GM21619 (cell line): Measurements from ENCODE around the gene CELA3B.
"Not testable (repeated sequence)": the region's sequence is repeated elsewhere in the genome, so short reads cannot be mapped to it uniquely, and the experiment has no call there.

Experiments used
- ATAC-seq: cut with Tn5 transposase; IDR thresholded peaks from one replicate; pipeline ENCODE4 v1.9.1; 2021; ENCODE audit not compliant: unreplicated experiment

Gene CELA3B

GRCh38 chr1:21942959-21943640 is 33.7 kb upstream of the CELA3B start:
- ATAC-seq = not testable (repeated sequence)

DNA sequence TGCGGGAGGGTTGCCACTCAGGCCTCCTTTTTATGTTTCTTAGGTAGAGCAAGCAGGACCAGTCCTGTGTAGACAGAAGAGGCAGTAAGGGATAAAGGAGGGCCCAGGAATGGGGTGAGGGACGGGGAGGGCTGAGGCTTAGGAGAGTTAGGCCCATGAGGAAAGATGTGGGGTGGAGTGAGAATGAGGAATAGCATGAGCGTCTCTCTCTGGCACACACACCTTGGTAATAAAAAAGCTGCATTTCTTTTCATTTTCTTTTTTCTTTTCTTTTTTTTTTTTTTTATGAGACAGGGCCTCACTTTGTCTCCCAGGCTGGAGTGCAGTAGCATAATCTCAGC is 32.1 kb upstream of the CELA3B start:
- ATAC-seq = no peak

DNA sequence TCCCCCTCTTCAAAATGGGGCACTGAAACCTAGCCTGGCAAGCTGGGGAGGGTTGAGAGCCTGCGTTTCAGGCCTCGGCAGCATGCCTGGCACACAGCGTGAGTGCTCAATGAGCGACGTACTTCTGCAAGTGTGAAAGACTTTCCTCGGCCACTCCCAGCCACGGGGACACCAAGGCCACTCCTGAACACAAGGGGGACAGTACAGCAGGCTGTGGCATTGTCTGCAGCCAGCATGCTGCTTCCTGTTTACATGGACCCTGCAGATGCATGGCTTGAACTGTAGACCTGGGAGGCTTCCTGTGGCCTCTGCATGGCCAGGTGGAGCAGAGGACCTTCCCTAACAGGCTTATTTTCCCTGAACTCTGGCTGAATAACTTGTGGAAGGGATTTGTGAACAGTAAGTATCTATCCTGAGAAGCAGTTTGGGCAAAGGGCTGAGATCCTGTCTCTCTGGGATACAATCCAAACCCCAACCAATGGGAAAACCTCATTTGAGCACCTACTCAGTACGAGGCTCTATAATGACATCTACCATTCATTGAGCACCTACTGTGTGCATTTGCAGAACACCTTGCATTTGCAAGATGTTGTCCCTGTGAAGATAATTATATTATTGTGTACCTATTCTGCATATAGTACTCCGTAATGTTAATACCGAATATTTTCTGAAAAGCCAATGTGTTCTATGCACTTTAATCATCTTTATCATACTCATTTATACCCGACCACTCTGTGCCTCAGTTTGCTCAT is 29.8 kb upstream of the CELA3B start:
- no peak for ATAC-seq

GRCh38 chr1:21950734-21951133 is 26.1 kb upstream of the CELA3B start:
- ATAC-seq = no peak

- no peak for ATAC-seq
Measured at GRCh38 chr1:21951226-21951870, 25.5 kb upstream of the CELA3B start.

- ATAC-seq = no peak
Measured at GRCh38 chr1:21952786-21953520, 23.9 kb upstream of the CELA3B start.

- ATAC-seq = no peak
Measured at GRCh38 chr1:21955058-21955457, 21.8 kb upstream of the CELA3B start.

DNA sequence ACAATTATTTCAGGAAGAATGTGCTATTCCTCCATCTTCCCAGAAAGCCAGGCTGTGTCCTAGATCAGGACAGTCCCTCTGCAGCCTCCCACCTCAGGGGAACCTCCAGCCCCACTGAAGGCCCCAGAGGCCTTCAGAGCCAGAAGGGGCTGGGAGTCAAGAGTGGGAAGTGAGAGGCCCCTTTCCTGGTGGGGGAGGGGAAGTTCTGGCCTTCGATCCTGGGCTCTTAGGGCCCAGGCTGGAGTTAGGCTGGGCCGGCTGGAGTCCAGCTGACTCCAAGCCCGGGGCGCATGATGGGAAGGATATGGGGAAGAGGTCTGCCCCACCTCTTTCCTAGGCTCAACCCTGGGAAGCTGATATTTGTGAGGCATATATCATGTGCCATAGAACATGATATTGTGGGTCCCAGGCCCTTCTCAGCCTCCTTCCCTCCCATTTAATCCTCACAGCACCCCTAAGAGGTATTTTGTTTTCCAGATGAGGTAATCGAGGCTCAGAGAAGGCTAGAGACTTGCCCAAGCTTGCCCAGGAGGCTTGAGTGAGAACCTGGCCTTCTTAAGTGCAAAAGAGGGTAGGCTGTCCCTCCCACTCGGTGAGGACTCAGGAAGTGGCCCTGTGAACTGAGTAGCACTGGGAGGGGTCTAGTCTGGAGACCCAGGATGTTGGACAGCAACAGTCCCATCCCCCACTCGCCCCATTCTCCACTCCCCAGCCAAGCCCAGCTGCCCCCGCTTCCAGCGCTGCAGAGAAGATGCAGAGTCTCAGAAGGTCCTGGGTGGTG is 21.1 kb upstream of the CELA3B start:
- ATAC-seq = no peak

DNA sequence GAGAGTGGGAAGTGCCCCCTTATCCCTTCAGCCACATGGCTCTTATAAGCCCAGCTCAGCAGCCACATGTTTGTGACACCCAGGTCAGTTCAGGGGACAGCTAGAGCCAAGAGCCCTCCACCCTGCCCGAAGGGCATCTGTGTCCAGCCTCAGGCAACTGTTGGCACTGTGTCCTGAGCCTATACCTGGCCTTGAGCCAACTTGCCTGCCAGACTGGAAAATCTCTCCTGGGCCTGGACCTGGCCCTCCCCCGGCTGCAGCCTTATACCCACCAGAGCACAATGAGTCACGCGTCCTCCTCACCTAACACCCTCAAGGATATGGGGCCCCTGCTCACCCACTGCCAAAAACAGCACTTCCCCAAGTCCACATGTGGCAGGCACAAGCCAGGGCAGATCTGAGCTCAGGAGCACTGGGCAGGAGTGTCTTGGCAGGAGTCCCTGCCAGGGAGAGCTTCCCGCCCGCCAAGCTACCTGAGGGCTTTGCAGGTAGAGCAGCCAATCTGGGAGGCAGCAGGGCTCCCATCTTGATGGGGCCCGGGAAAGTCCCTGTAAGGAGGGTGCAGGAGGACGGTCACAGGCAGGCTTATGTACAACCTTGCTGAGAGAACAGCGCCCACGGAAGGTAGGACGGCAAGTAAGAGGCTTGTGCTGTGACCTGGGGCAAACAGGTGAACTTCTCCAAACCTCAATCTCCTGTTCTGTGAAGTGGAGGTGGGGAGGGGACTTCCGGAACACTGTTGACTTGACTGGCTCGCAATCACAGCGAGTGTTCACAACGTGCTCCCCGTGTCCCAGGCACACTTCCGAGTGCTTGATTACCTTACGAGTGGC is 19.9 kb upstream of the CELA3B start:
- no peak for ATAC-seq

- ATAC-seq = no peak
Measured at GRCh38 chr1:21961337-21961736, 15.5 kb upstream of the CELA3B start.

GRCh38 chr1:21961799-21962198 is 15.0 kb upstream of the CELA3B start:
- no peak for ATAC-seq

DNA sequence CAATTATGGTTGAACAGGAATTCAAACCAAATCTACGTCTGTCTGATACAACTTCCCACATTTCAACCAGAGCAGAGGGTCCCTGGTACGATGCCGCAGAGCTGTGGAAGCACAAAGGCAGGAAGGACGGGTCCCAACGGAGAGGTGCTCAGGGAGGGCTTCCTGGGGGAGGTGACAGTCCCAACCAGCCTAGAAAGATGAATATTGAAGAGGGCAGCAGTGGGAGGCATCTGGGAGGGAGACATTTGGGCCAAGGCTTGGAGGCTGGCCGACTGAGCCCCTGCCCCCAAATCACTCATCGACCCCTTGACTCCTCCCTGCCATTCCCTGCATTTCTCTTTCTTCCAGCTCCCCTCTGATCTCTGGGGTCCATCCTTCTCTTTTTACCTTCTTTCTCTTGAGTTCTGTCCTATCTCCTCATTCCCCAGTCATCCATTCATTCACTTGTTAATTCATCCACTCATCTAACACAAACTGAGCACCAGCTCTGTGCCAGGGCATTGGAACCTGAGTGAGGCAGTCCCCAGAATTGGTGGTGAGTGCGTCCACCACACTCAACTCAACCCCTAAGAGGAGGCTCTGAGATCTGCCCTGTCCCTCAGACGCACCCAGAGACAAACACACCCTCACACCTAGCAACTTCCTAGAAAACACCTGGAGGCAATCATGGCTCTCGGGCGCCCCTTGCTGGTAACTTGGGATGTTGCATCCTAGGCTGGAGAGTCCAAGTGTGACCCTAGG is 13.2 kb upstream of the CELA3B start:
- ATAC-seq = no peak

GRCh38 chr1:21966247-21967000 is 10.4 kb upstream of the CELA3B start:
- no peak for ATAC-seq

DNA sequence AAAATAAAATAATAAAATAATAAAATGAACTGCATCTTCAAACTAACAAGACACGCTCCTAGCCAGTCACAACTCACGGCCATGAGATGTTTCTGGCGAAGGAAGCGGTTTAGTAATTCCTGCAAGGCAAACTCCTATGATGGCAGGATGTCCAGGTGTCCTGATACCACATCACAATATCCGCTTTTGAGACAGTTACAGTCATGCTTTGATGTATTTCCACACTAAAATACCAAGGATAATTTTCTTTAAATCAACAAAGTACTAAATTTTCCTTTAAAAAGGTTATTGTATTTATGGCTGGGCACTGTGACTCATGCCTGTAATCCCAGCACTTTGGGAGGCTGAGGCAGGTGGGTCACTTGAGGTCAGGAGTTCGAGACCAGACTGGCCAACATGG is 9.6 kb upstream of the CELA3B start:
- ATAC-seq = not testable (repeated sequence)

- ATAC-seq = not testable (repeated sequence)
Measured at GRCh38 chr1:21969066-21969465, 7.8 kb upstream of the CELA3B start.

DNA sequence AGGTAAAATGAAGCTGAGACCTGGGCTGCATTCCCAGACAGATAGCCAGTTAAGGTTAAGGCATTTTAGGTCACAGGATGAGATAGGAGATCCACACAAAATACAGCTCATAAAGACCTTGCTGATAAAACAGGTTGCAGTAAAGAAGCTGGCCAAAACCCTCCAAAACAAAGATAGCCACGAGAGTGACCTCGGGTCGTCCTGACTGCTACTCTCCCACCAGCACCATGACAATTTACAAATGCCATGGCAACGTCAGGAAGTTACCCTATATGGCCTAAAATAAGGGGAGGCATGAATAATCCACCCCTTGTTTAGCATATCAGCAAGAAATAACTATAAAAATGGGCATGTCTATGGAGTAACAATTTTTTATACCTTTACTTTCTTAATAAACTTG is 6.3 kb upstream of the CELA3B start:
- not testable (repeated sequence) for ATAC-seq

- not testable (repeated sequence) for ATAC-seq
Measured at GRCh38 chr1:21972973-21973441, 3.8 kb upstream of the CELA3B start.

DNA sequence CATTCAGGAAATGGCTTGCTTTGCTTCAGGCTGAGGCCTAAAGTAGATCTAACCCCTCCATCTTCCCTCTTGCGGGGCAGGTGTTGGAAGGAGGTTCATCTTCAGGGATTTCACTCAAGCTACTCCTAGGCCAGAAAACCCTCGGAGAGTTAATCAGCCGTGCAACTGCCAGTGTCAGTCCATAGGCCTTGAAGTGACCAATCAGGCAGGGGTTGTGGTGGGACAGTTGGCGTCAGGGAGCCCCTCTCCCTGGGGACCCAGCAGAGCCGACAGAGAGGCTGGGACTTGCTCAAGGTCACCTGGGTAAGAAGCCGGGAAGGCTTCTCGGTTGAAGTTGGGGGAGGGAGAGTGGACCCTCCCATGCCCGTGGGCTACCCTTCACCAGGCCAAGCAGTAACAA is 2.9 kb upstream of the CELA3B start:
- not testable (repeated sequence) for ATAC-seq
